Stimulated activated CD8-positive, alpha-beta memory T cell treated with anti-CD3 and anti-CD28 coated beads, Interleukin-15, amount 100 ng/mL, for 4 hours (primary cell): ENCODE results near the gene TNFRSF1B.
A peak's percentile ranks its signal among the peaks of the same experiment; 100 is the strongest.

Experiments
- DNase-seq, 2 donors: peaks; one replicate each; pipeline ENCODE4 v3.0.0-alpha.2; 2020; ENCODE audit warnings: low read depth in 2 of 2

Gene TNFRSF1B

DNA sequence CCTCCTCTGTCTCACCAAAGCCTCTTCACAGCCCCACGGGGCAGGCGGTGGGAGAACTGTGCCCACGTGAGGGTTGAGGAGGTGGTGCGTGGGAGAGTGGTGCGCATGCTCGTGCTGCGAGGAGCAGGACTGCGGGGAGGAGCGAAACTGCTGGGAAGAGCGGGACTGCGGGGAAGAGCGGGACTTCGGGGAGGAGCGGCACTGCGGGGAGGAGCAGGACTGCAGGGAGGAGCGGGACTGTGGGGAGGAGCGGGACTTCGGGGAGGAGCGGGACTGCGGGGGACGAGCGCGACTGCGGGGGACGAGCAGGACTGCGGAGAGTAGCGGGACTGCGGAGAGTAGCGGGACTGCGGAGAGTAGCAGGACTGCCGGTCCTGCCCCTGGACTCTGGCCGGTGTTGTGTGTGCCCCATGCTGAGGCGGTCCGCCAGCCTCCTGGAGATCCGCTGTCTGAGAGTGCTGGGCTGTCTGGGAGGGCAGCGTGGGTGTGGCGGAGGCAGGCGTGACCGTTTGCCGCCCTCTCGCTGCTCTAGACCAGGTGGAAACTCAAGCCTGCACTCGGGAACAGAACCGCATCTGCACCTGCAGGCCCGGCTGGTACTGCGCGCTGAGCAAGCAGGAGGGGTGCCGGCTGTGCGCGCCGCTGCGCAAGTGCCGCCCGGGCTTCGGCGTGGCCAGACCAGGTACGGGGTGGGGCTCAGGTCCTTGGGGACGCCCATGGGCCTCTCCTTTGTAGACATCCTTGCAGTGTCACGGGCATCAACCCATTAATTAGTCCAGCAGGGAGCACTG is 24.6 kb downstream of the TNFRSF1B start:
- no peak for DNase-seq

DNA sequence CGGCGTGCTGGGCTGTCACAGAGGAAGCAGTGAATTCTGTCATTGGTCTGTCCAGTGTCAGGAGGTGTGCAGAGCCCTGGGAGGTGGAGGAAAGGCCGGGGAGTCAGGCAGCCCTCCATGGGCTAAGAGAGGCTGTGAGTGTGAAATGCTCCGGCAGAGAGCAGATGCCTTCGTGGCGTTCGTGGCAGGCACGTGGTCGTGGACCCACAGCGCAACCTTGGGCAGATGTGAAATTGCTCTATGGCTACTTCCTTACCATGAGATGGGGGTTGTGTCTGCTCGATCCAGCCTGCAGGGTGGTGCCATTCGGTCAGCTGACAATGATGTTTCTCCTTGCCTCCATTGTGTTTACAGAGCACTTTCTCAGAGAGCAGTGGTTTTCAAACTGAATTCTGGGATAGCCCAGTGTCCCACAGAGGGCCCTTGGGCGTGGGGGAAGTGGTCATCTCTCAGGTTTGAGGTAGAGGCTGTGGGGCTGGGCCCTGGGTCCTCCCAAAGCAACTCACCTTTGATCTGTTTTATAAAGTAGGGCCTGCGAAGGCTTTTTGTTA is 27.9 kb downstream of the TNFRSF1B start:
- DNase-seq, result no peak

DNA sequence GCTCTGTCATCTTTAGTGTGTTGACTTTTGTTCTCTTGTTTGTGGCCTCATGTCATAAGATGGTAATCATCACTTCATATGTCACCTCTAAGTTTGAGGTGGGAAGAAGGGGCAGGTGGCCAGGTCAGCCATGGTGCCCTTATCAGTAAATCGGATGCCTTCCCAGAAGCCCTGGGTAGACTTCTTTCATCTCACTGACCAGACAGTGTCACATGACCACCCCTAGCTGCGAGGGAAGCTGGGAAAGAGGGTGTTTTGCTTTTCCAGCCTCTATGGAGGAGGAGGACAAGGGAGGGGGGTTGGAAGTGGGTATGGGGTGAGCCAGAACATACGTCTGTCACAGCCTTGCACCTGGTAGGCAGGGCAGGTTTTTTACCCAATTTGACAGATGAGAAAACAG is 28.6 kb downstream of the TNFRSF1B start:
- DNase-seq, result no peak

DNA sequence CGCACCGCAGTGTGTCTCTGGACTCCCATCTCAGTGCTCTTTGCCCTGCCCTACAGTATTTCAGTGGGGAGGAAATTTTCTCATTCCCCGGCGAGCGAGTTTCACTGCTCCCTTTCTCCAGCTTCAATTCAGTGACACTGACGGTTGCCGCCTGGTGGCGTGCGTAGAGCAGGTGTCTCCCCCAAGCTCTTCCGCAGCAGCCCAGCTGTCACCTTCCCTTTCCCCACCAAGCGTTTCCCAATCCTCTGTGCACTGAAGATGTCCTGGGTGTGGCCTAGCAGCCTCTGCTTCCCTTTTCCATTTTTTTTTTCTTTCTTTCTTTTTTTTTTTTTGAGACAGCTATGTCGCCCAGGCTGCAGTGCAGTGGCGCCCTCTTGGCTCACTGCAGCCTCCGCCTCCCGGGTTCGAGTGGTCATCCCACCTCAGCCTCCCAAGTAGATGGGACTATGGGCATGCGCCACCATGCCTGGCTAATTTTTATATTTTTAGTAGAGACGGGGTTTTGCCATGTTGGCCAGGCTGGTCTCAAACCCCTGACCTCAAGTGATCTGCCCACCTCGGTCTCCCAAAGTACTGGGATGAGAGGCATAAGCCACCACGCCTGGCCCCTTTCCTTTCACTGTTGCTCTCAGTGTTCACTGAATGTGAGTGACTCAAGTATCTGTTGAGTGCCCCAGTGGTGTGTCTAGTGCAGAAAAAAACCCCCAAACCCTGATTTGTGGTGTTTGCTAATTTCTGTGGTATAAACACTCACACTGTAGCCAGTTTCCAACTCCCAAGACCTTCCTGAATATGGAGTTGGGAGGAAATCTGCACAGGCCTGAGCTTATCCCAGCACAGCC is 30.1 kb downstream of the TNFRSF1B start:
- DNase-seq, result no peak

GRCh38 chr1:12197483-12197880 is 30.7 kb downstream of the TNFRSF1B start:
- no peak for DNase-seq

- no peak for DNase-seq
Measured at GRCh38 chr1:12200208-12200607, 33.4 kb downstream of the TNFRSF1B start.

DNA sequence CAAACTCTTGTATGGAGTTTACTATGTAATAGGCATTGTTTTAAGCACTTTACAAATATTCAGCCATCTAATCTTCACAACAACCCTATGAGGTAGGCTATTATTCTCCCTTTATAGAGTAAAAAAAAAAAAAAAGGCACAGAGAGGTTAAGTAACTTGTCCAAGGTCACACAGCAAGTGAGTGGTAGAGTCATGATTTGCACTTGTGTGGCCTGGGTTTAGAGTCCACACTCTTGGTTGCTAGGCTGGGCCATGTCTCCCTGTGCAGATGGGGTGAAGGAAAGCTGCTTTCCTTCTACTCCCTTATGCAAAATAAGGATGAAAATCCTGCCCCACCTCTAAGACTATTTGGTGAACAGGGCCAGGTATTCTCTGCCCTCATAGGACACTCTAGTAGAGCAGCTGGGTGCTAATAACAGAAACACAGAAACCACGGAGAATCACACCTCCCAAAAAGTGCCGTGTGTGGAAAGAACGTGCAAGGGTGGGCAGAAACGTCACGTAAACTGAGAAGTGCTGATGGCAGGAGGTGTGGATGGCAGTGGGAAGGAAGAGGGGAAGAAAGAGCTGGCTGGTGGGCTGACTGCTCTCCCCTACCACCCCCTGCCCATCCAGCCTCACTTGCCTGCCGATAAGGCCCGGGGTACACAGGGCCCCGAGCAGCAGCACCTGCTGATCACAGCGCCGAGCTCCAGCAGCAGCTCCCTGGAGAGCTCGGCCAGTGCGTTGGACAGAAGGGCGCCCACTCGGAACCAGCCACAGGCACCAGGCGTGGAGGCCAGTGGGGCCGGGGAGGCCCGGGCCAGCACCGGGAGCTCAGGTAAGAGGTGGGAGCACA is 34.8 kb downstream of the TNFRSF1B start:
- DNase-seq, result no peak

GRCh38 chr1:12202190-12202497 is 35.4 kb downstream of the TNFRSF1B start:
- no peak for DNase-seq

GRCh38 chr1:12202577-12202976 is 35.8 kb downstream of the TNFRSF1B start:
- DNase-seq, result no peak

GRCh38 chr1:12203216-12204007 is 36.6 kb downstream of the TNFRSF1B start:
- DNase-seq, result no peak

- peak; percentile 42 to 49 for DNase-seq
Measured at GRCh38 chr1:12204140-12204539, 37.3 kb downstream of the TNFRSF1B start.

GRCh38 chr1:12204754-12205658 is 38.2 kb downstream of the TNFRSF1B start:
- no peak for DNase-seq

- no peak for DNase-seq
Measured at GRCh38 chr1:12206238-12206637, 39.4 kb downstream of the TNFRSF1B start.

DNA sequence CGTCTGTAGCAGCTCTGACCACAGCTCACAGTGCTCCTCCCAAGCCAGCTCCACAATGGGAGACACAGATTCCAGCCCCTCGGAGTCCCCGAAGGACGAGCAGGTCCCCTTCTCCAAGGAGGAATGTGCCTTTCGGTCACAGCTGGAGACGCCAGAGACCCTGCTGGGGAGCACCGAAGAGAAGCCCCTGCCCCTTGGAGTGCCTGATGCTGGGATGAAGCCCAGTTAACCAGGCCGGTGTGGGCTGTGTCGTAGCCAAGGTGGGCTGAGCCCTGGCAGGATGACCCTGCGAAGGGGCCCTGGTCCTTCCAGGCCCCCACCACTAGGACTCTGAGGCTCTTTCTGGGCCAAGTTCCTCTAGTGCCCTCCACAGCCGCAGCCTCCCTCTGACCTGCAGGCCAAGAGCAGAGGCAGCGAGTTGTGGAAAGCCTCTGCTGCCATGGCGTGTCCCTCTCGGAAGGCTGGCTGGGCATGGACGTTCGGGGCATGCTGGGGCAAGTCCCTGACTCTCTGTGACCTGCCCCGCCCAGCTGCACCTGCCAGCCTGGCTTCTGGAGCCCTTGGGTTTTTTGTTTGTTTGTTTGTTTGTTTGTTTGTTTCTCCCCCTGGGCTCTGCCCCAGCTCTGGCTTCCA is 40.1 kb downstream of the TNFRSF1B start:
- DNase-seq, result no peak

DNA sequence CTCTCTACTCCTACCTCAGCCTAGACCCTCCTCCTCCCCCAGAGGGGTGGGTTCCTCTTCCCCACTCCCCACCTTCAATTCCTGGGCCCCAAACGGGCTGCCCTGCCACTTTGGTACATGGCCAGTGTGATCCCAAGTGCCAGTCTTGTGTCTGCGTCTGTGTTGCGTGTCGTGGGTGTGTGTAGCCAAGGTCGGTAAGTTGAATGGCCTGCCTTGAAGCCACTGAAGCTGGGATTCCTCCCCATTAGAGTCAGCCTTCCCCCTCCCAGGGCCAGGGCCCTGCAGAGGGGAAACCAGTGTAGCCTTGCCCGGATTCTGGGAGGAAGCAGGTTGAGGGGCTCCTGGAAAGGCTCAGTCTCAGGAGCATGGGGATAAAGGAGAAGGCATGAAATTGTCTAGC is 41.5 kb downstream of the TNFRSF1B start:
- no peak for DNase-seq

DNA sequence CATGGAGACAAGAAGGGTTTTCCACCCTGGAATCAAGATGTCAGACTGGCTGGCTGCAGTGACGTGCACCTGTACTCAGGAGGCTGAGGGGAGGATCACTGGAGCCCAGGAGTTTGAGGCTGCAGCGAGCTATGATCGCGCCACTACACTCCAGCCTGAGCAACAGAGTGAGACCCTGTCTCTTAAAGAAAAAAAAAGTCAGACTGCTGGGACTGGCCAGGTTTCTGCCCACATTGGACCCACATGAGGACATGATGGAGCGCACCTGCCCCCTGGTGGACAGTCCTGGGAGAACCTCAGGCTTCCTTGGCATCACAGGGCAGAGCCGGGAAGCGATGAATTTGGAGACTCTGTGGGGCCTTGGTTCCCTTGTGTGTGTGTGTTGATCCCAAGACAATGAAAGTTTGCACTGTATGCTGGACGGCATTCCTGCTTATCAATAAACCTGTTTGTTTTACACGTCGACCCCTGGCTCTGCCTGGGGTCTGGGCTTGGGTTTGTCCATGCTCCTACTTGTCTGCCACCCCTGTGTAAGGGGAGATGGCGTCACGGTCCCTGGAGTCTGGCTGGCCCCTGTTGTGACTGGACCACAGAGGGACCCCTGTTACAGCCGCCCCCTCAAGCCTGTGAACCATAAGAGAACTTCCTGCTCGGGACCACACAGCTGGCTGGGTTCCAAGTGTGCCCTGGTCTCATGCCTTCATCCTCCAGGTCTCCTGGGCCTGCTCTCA is 42.1 kb downstream of the TNFRSF1B start:
- peak; percentile 48 to 58 for DNase-seq

- DNase-seq, result no peak
Measured at GRCh38 chr1:12209495-12209832, 42.7 kb downstream of the TNFRSF1B start.

DNA sequence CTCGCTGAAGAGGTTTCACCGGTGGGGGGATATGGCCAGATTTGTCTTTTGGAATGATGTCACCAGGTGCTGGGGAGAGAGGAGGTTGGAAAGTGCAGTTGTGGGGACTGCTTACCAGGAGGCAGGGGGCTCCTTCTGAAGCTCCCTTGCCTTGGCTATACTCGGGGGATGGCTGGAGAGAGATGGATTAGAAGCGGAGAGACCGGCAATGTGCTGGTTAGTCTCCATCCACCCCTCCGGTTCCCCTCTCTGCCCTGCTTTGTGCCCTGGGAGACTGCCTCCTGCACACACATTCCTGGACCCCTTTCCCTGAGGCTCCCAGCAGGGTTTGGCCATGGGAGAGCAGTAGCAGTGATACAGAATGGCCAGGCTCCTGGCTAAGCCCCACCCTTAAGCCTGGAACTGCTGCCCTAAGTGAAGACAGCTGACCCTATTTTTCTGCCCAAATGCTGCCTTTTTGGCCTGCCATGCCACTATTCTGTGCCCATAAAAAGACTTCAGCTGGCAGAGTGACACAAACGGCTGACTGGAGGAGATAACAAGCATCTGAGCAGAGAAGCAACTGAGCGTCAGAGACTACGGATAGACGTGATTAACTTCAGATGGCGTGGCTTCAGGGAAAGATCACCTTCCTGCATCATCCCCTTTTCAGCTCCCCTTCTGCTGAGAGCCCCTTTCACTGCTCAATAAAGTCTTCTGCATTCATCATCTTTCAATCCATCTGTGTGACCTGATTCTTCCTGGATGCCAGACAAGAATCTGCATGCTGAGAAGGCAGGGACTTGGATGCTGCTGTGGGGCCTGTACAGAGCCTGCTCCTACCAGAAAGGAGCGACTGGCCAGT is 48.5 kb downstream of the TNFRSF1B start:
- no peak for DNase-seq
